Activated CD4-positive, alpha-beta T cell treated with anti-CD3 and anti-CD28 coated beads, Interleukin-2, amount 50 U/mL, for 24 hours (primary cell): ENCODE measurements around the gene ISM1.

Source experiments
- DNase-seq, 2 donors: peaks; one replicate each; pipeline ENCODE4 v3.0.0-alpha.2; 2020; ENCODE audit warnings: low read depth in 1 of 2, low spot score in 1 of 2

Gene ISM1

DNA sequence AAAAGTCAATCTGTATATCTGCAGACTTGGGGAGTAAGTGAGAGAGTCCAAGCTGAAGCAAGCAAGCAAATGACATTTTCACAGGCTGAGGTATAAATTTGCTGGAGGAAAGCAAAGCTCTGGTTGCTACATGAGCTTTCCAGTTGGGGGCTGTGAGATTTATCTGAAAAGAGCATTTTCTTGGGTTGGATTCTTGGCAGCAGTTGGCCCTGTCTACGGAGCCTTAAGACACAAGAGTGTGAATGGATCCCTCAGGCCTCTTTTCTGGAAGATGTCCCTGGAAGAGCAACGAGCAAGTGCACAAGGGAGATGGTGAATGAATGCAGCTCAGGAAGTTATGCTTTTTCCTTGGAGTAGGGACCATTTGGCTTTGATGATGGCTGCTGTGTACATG lies 30.8 kb downstream of the ISM1 start:
- no peak for DNase-seq

DNA sequence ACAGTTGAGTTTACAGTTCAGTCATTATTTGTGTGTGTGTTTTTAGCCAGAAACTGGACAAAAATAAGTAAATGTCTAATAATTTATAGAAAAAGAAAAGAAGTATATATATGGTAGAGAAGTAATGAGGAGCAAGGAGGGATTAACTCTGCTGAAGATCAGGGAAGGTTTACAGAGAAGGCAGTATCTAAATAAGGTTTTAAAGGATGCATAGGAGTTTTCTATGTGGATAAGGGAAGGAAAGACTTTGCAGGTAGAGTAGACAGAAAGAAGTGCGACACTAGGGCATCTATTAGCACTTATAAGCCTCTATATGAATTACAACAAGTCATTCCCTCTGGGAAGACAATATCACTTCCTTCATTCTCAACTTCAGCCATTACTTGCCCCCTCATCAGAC lies 34.3 kb downstream of the ISM1 start:
- DNase-seq = no peak

DNA sequence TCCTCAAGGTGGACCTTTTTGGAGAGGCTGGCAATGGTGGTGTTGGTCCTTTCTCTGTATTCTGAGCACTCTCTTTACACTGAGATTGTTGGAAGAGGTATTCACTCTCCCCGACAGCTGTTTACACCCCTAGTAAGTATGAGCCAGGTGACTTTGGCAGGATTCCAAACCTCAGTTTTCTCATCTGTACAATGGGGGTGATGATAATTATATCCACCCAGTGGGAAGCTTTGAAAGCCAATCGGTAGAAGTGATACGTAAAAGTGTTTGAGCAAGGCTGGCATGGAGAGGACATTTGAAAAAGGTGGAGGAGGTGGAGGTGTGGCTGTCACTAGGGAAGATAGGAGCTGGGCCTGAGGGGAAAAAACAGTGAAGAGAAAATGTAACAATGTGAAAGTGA lies 35.5 kb downstream of the ISM1 start:
- no peak for DNase-seq

DNA sequence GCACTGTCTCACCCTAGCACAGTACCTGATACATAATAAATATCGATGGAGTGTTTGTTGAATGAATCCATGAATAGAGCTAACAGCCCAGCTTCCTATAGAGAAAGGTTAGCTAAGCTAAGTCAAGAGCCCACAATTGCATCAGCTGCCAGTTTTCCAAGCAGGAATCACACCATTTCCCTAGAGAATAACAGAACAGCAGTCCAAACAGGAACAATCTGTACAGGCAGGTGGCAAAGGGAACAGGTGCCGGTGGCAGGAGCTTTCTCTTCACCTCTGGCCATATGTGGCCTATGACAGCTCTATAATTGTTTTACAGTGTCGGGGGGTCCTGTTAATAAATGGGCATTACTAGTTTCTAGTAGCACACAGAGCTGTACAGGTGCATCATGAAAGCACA lies 38.8 kb downstream of the ISM1 start:
- no peak for DNase-seq

DNA sequence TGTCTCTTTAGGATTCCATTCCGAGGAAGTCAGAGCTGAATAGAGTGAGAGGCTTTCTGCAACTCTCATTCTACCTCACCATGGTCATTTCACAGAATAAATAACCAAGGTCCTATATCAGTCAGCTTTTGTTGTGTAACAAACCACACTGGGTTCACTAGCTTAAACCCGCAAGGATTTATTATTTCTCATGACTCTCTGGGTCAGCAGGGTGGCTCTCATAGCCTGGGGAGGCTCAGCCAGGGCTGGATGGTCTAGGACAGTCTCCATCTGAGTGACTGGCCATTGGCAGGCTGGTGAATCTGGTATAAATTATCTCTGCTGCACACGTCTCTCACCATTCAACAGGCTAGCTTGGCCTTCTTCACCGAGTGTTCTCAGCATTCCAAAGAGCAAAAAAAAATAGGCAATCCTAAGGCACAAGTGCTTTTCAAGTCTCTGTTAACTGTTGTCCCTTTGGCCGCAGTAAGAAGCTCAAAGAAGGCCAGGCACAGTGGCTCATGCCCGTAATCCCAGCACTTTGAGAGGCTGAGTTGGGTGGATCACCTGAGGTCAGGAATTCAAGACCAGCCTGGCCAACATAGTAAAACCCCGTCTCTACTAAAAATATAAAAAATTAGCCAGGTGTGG lies 39.7 kb downstream of the ISM1 start:
- no peak for DNase-seq

DNA sequence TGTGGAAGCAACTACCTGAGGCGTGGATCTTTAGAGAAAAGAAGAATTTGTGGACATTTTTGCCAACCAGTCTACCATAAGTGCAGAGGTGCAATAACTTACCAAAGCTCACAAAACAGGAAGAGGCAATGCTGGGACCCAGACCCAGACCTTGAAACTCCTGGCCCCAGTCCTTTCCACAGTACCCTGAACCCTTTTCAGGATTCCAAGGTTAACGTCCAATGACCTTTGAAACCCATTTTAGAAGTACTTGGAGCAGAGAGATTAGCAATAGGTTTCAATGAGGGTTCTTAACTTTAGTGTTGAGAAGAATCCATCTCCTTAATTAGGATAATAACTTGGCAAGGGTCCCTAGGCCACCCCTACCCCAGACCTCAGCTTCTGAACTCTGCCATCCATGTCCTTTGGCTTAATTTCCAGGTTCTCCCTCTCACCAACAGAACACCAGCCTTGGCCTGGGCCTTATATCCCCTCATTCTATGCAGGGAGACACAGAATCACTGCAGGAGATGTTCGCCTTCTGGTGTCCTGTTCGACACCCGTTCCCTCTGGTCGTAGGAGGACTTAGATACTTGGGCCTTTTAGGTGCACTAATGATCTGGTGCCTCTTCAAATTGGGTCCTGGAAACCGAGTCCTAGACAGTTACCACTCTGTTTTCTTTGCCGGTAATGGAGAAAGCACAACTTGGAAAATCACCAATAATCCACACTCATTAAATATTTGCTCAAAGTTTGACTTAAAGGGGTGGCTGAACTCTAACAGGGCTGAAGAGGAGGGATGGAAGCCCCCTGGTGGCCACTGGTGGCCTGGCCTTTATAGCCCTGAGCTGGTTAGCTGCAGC lies 40.6 kb downstream of the ISM1 start:
- DNase-seq = peak; percentile 45 to 57

DNA sequence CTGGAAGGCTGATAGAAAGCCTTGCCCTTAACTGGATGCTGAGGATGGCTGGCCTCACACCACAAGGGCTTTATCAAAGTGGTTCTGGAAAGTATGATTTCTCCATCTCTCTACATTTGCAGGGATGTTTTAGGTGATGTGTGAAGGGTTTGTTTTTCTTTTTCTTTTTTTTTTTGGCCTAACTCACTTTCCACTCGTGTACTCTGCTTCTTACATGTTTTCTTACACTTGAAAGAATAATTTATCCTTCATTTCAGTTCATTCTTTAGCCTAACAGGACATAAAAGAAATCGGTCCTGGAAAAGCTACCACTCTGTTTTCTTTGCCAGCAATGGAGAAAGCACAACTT lies 41.2 kb downstream of the ISM1 start:
- DNase-seq = no peak

DNA sequence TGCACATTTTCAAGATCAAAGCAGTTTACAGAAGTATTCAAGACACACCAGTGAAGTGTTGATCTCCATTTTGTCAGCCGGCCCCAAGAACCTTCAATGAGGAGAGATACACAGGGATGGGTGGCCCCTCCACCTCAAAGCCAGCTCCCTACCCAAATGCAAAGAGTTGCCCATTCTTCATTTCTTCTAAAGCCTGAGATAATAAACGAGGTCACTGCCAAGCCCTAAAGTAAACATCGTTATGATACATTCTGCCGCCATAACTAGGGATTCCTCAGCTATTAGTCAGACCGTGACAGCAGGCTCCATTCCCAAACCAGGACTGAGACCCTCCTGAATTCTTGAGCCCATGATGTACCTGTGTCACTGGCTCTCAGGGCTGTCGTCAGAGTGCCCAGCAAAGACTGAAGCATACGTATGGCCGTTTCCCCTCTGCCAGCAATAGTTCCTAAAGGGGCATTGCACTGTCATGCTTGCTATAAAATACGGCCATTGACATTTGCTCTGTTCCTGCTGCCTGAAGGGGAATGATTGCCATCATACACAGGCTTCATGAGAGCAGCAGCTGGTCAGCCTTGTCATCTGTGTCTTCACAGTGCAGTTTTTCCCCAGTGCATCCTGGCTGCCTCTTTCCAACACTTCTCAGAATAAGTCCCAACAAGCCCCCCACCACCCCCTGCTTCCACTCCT lies 41.7 kb downstream of the ISM1 start:
- DNase-seq = no peak

DNA sequence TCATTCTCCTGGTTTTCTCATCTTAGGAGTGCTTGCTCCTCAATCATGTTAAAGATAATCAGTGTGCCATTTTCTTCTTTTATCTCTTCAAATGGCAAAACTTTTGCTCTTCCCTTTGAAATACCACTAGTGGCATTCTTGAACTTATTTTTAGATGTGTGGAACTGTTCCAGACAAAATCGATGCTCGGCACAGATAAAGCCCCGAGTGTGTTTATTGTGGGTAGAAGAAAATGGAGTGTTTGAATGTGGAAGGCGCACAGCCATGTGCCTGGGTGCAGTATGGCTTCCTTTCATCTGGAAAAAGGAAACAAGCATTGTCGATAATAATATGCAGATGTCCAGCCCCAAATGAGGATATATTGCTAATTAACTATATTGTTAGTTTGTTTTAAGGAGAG lies 42.4 kb downstream of the ISM1 start:
- no peak for DNase-seq

DNA sequence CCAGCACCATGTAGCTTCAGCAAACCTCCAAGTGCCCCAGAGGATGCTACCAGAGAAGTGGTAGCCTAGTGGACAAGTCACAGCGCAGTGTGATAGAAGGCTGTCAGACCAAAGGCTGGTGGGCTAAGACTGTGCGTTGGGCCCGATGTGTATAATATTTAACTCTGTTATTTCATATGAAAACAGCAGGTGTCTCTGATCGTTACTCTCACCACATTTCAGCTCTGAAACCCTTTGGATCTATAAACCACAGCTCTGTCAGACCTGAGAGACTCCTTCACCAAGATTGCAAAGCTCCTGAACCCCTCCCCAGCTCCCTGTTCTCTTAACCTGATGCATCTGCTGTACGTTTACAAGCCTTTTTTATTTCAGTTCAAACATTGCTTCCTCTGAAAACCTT lies 43.8 kb downstream of the ISM1 start:
- DNase-seq = no peak

DNA sequence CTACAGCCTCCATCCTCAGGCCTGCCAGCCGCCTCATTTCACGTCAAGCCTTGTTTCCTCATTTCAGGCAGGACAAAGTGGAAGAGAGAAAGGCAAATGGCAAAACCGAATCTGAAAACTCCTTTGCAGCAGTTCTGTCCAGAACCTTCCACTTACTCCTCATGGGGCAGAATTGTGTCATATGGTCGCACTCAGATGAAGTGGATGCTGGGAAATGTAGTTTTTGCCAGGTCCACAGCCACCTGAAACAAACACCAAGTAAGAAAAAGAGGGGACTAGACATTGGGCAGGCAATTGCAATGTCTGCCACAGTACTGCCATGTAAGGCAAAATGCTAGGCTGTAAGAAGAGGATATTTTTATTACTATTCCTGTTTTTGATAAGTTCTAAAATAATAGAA lies 44.9 kb downstream of the ISM1 start:
- no peak for DNase-seq

DNA sequence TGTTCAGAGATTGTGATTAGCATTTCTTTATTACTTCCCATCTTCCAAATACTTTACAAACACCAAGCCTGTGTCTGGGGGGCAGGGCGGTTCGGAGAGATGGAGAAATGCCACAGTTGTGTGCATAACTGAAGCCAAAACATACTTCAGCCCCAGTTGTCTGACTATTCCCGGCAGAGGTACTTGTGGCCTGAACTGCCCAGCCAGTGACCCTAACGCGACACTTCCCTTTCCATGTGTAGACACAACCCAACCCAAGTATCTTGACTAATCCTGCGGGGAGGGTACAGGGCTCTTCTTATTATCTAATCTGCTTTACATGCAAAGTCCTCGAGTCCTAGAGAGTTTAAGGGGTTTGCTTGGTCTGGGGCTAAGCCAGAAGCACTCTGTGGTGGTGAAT lies 46.2 kb downstream of the ISM1 start:
- DNase-seq = no peak

DNA sequence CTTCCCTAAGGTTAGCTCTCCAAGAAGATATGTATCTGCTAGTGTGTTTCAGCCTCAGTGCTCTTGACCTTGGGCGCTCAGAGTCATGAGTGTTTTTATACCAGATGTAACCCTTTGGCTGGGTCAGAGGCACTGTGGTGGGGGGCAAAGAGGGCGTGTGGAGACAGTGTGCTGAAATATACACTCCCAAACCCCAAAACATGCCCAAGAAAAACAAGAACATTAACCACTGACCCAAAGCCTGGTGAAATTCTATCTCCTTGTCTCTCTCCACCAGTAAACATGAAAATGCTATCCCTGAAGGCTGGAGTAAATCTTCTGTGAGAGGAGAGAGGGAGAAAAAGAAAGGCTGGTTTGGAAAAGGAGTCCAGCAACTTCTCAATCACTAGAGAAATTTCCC lies 47.9 kb downstream of the ISM1 start:
- no peak for DNase-seq

DNA sequence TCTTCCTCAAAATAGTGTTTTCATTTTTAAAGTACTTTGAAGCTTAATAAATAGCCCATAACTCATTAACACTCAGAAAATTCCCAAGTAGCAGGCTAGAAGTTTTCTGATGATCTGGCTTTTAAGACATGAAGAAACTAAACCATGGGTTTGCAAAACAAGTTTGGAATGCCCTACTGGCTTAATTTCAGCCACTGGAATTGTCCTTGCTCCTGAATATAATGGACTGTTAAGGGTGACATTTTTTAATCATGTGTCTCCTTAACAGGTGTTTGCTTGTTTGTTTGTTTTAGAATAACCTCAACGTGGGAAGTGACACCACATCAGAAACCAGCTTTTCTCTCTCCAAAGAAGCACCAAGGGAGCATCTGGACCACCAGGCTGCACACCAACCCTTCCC lies 49.1 kb downstream of the ISM1 start:
- no peak for DNase-seq

DNA sequence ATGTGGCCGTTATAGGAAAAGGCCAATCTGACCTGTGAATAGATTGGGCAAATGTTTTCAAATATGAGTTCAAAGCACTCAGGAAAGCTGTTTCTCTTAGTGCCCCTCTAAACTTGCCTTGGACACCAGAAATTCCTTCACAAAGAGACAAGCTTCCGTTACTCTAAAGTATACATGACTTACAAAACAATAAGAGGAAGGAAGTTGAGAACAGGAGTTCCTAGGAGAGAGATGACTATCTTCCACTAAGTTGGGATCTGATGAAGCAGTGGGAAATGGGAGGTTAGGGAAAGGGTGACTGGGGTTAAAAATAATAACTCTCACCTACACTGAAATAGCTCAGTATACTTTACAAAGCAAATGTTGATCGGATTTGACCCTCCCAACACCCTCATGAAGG lies 50.0 kb downstream of the ISM1 start:
- no peak for DNase-seq

DNA sequence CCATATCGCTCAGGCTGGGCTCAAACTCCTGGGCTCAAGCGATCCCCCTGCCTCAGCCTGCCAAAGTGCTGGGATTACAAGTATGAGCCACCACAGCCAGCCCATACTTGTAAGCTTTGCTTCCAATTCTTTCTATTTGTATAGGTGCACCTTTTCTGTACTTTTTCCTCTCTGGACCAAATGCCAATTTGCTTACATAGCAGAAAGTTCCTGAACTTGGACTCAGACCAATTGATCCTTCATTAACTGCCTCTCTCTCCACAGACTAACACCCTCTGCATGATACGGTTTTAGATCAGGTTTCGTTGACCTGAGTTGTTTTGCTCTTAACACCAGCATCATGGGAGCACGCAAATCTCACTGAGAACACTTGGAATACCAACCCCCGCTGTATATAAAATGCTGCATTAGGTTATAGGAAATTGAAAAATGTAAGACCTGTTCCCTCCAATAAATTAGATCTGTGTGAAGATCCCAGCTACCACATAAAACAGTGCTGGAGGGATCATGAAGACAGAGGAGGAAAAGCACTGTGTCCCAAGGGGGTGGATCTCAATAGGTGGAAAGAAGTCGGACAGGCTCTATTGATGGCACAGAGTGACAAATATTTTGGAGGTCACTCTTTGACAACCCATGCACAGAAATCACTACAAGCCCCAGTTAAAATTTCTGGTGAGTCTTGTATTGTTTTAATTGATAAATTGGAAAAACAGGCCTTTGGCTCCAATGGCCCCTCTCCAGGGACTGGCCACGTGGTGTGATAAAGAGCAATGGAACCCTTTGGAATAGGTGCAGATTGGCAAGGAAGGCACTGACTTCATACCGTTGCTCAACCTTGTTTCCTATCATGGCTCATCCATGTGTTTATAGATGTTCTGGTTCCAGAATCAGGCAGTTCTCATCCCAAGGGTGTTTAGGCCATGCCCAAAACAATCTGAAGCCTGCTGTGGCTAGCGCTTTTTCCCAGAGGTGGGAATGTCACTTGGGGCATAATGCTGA lies 51.2 kb downstream of the ISM1 start:
- no peak for DNase-seq

DNA sequence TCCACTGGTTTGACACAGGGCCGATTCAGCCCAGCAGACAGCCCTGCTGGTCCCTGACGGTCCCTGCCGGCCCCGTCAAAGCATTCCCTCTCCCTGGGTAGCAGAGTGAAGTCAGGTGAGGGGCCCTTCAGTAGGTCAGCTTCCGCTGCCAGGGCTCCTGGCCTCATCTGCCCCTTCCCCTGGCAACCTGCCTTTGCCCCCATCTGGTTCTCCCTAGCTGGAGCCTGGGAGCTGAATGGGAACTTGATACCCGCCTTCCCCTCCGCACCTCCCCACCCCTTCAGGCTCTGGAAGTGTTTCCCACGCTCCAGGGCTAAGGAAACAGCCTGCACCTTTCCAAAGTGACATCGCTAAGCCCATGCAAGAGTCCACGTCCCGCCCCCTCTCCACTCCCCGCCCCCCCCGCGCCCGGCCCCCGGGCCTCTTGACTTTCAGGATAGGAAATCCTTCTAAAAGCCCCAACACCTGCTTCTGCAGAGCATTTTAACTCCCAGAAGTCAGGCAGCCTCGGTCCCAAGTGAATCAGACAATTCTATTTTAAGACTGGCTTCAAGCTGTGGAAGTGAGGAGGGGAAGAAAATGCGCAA lies 53.3 kb downstream of the ISM1 start:
- no peak for DNase-seq

DNA sequence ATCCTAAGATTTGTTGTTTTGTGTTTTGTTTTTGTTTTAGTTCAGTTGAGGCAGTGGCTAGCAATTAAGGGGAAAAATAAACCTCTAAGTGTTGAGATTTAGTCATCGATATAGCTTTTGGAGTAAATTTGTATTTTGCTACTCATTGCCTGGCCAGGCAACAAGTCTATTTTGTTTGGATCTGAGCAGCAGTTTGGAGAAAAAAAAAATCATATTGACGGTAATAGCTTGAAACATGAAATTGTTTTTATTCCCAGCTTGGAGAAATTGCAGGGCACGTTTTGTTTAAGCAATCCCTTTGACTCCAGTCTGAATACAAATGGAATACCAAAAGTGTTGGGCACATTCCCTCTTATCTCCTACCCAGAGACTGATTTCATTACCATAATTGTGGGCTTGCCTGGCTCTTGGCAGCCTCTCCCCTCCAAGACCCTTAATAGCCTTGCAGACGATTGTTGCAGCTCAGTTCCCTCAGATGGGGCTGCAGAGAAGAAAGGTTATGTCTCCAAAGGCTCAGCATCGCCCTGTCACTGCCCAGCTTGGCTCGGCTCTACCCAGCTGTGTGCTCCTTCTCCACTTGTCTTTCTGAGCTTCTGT lies 56.0 kb downstream of the ISM1 start:
- DNase-seq = no peak

DNA sequence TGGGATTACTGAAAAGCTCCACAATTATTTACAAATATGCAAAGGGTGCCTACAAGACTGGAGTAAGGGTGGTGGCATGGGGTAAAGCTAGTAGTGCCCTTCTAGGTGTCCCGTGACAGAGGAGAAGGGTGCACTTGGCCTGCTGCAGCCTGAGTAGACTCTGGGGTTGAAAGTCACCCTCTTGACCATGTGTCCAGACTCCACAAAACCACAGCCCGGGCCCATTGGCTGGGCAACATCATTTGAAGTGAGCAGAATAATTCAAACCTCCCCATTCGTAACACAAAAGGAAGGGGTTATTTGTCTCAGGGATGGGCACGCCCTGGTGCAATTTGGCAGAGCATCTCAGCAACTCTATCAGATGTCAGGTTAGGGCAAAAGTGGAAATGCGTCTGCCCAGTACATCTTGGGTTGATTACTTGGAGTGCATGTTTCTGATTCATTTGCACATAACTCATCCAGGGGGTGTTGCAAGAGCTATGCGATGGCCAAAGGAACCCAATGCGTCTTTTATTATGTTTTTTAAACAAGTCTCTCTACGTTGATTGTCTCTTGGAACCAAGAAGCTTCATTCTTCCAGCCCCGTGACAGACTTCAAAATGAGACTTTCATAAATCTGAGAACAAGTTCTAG lies 56.7 kb downstream of the ISM1 start:
- DNase-seq = no peak
